ENCODE results near the gene PATJ.

The PATJ gene

DNA sequence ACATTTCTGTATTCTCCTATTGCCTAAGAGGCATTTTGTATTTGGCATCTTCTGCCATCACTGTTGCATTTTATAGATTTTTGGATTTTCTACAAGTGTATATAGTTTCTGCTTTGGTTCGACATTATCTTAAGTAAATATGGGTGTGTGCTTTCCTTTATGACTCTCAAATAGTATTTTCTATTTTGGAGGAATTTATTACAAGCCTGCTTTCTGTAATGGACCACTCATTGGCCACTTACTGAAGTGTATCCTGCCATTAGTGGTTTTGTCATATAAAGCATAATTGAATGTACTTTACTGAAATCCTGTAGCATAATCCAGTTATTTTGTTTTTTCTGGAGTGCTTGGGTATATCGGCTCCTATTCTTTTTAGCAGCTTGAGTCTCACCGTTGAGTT lies 184.3 kb downstream of the PATJ start:
- TF ChIP-seq SIN3A (IDR thresholded peaks at IDR 0.05; ENCODE audit: borderline replicate concordance, insufficient read depth, low read length) (no peak), POLR2AphosphoS5 (IDR thresholded peaks at IDR 0.05; ENCODE audit: low read depth, low read length) (no peak)

DNA sequence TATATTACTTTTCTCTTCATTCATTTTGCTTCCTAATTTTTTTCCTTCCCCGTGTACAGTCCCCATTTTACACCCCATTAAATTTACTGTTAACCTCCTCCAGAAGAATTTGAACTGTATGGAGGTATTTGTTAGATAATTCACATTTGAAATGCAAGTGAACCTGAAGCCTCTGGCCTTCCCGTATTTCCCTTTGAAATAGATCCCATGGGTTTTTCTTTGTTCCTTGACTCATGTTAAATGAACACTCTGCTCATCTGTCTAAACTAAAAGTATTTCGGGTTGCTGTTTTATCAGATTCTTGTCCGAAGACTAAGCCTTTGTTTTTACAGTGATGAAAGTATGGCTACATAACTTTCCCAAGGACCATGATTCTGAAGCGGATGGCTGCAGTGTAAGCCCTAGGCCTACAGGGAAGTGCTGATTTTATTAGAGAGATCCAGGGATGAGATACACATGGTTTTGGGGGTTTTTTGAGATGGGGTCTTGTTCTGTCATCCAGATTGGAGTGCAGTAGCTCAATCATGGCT lies 187.9 kb downstream of the PATJ start:
- TF ChIP-seq, protein P1, sequence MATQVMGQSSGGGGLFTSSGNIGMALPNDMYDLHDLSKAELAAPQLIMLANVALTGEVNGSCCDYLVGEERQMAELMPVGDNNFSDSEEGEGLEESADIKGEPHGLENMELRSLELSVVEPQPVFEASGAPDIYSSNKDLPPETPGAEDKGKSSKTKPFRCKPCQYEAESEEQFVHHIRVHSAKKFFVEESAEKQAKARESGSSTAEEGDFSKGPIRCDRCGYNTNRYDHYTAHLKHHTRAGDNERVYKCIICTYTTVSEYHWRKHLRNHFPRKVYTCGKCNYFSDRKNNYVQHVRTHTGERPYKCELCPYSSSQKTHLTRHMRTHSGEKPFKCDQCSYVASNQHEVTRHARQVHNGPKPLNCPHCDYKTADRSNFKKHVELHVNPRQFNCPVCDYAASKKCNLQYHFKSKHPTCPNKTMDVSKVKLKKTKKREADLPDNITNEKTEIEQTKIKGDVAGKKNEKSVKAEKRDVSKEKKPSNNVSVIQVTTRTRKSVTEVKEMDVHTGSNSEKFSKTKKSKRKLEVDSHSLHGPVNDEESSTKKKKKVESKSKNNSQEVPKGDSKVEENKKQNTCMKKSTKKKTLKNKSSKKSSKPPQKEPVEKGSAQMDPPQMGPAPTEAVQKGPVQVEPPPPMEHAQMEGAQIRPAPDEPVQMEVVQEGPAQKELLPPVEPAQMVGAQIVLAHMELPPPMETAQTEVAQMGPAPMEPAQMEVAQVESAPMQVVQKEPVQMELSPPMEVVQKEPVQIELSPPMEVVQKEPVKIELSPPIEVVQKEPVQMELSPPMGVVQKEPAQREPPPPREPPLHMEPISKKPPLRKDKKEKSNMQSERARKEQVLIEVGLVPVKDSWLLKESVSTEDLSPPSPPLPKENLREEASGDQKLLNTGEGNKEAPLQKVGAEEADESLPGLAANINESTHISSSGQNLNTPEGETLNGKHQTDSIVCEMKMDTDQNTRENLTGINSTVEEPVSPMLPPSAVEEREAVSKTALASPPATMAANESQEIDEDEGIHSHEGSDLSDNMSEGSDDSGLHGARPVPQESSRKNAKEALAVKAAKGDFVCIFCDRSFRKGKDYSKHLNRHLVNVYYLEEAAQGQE (IDR thresholded peaks at IDR 0.05; ENCODE audit: insufficient read depth in 1 of 2, low read depth in 2 of 2, low read length in 2 of 2): no peak
- no peak for TF ChIP-seq POLR2AphosphoS5 (IDR thresholded peaks at IDR 0.05; ENCODE audit: low read depth, low read length)
- no peak for TF ChIP-seq SIN3A (IDR thresholded peaks at IDR 0.05; ENCODE audit: borderline replicate concordance, insufficient read depth, low read length)
- TF ChIP-seq TAF1 (IDR thresholded peaks at IDR 0.05; ENCODE audit: borderline replicate concordance, insufficient read depth, low read length): no peak
- TF ChIP-seq FOXP2 (optimal IDR thresholded peaks at IDR 0.05; ENCODE audit: borderline replicate concordance, extremely low read depth, extremely low read length, insufficient read depth): no peak

DNA sequence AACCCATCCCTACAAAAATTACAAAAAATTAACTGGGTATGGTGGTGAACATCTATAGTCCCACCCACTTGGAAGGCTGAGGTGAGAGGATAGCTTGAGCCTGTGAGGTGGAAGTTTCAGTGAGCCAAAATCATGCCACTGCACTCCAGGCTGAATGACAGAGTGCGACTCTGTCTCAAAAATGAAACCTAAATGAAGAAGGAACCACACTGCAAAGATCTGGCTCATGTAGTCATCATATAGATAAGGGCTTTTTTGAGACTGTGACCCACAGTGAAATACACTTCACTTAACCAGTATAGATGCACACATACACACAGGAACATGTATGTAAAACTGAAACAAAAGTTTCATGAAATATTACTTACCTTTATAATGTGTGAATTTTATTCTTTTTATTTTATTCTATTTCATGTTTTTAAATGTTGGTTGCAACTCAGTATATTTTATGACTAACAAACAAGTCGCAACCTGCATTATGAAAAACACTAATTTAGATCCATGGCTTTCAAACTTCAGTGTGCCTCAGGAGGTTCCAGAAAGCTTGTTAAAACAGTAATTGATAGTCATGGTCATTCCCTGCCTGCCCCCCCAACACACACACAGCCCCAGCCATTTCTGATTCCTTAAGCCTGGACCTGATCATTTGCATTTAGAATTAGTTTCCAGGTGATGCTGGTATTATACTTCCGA lies 189.5 kb downstream of the PATJ start:
- TF ChIP-seq FOXP2 (optimal IDR thresholded peaks at IDR 0.05; ENCODE audit: borderline replicate concordance, extremely low read depth, extremely low read length, insufficient read depth) (no peak), TAF1 (IDR thresholded peaks at IDR 0.05; ENCODE audit: borderline replicate concordance, insufficient read depth, low read length) (no peak), POLR2AphosphoS5 (IDR thresholded peaks at IDR 0.05; ENCODE audit: low read depth, low read length) (no peak), SIN3A (IDR thresholded peaks at IDR 0.05; ENCODE audit: borderline replicate concordance, insufficient read depth, low read length) (no peak)
- TF ChIP-seq, protein P1 (IDR thresholded peaks at IDR 0.05; ENCODE audit: insufficient read depth in 1 of 2, low read depth in 2 of 2, low read length in 2 of 2): no peak

DNA sequence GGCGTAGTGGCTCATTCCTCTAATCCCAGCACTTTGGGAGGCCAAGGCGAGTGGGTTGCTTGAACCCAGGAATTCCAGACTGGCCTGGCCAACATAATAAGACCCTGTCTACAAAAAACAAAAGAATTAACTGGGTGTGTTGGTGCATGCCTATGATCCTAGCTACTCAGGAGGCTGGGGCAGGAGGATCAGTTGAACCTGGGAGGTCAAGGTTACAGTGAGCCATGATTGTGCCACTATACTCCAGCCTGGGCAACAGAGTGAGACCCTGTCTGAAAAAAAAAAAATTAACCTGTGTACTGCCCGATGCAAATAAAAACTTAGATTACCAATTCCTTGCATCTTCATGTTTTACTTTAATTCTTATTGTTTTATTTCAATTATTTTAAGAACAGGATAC lies 193.2 kb downstream of the PATJ start:
- TF ChIP-seq, protein P1 (IDR thresholded peaks at IDR 0.05; ENCODE audit: insufficient read depth in 1 of 2, low read depth in 2 of 2, low read length in 2 of 2): no peak
- no peak for TF ChIP-seq TAF1 (IDR thresholded peaks at IDR 0.05; ENCODE audit: borderline replicate concordance, insufficient read depth, low read length)
- no peak for TF ChIP-seq SIN3A (IDR thresholded peaks at IDR 0.05; ENCODE audit: borderline replicate concordance, insufficient read depth, low read length)
- no peak for TF ChIP-seq FOXP2 (optimal IDR thresholded peaks at IDR 0.05; ENCODE audit: borderline replicate concordance, extremely low read depth, extremely low read length, insufficient read depth)
- TF ChIP-seq POLR2AphosphoS5 (IDR thresholded peaks at IDR 0.05; ENCODE audit: low read depth, low read length): no peak

DNA sequence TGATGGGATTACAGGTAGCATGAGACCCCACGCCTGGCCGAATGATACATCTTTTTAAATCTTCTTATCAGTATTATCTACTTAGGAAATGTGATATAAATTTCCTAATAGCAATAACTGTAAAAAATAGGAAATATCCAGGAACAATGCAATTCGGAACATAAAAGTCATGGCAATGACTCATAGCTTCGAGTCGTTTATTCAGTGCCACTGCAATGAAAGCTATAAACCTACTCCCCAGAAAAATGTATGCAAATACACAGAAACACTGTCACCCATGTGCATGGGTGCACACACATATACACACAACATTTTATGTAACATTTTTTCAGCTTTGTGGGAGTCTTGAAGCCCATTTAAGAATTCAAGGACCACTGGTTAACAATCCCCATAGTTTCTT lies 194.6 kb downstream of the PATJ start:
- no peak for TF ChIP-seq FOXP2 (optimal IDR thresholded peaks at IDR 0.05; ENCODE audit: borderline replicate concordance, extremely low read depth, extremely low read length, insufficient read depth)
- no peak for TF ChIP-seq SIN3A (IDR thresholded peaks at IDR 0.05; ENCODE audit: borderline replicate concordance, insufficient read depth, low read length)
- no peak for TF ChIP-seq TAF1 (IDR thresholded peaks at IDR 0.05; ENCODE audit: borderline replicate concordance, insufficient read depth, low read length)
- TF ChIP-seq, protein P1 (IDR thresholded peaks at IDR 0.05; ENCODE audit: insufficient read depth in 1 of 2, low read depth in 2 of 2, low read length in 2 of 2): no peak
- no peak for TF ChIP-seq POLR2AphosphoS5 (IDR thresholded peaks at IDR 0.05; ENCODE audit: low read depth, low read length)
